ENCODE data around the gene CHRM1. TPM values are rescaled to one million over a fixed set of nuclear protein-coding genes. Genes with fewer than 3 reads are reported as not detected.

The CHRM1 gene
- total RNA-seq, 2 donors from 2014 or later: not detected

Other genes with a start within 250 kb of the CHRM1 start
- gene UQCC3, start 249.7 kb downstream of the CHRM1 start, total RNA-seq: 1 to 10 TPM; 2.5 to 2.7 TPM
- 10 to 100 TPM; 27.0 to 28.5 TPM for gene LBHD1, start 249.1 kb downstream of the CHRM1 start, total RNA-seq
- gene UBXN1, start 242.3 kb downstream of the CHRM1 start, total RNA-seq: 10 to 100 TPM; 70.7 to 93.4 TPM
- gene LRRN4CL, start 231.8 kb downstream of the CHRM1 start, total RNA-seq: under 1 TPM; 0.45 to 0.56 TPM
- gene BSCL2, start 213.9 kb downstream of the CHRM1 start, total RNA-seq: 10 to 100 TPM; 31.1 to 39.2 TPM
- gene GNG3, start 213.7 kb downstream of the CHRM1 start, total RNA-seq: not detected
- 10 to 100 TPM; 54.0 to 60.1 TPM for gene HNRNPUL2, start 193.9 kb downstream of the CHRM1 start, total RNA-seq
- 10 to 100 TPM; 49.9 to 56.2 TPM for gene TTC9C, start 192.9 kb downstream of the CHRM1 start, total RNA-seq
- gene ZBTB3, start 167.2 kb downstream of the CHRM1 start, total RNA-seq: 10 to 100 TPM; 12.8 to 13.9 TPM
- gene POLR2G, start 159.8 kb downstream of the CHRM1 start, total RNA-seq: 100 to 1,000 TPM in 1 of 2 donors, 10 to 100 TPM in 1; 92.0 to 114 TPM
- gene TAF6L, start 150.0 kb downstream of the CHRM1 start, total RNA-seq: 10 to 100 TPM; 14.1 to 27.5 TPM
- gene TMEM179B, start 134.0 kb downstream of the CHRM1 start, total RNA-seq: 10 to 100 TPM; 18.6 to 20.9 TPM
- 10 to 100 TPM in 1 of 2 donors, 1 to 10 TPM in 1; 6.2 to 16.2 TPM for gene TMEM223, start 129.4 kb downstream of the CHRM1 start, total RNA-seq
- gene NXF1, start 115.9 kb downstream of the CHRM1 start, total RNA-seq: 100 to 1,000 TPM in 1 of 2 donors, 10 to 100 TPM in 1; 85.8 to 115 TPM
- gene STX5, start 89.3 kb downstream of the CHRM1 start, total RNA-seq: 10 to 100 TPM; 23.4 to 32.0 TPM
- gene TEX54, start 88.5 kb downstream of the CHRM1 start, total RNA-seq: under 1 TPM; 0.82 TPM
- gene WDR74, start 81.8 kb downstream of the CHRM1 start, total RNA-seq: 100 to 1,000 TPM in 1 of 2 donors, 10 to 100 TPM in 1; 70.3 to 104 TPM
- 100 to 1,000 TPM; 176 to 287 TPM for gene SLC3A2, start 40.5 kb downstream of the CHRM1 start, total RNA-seq
- not detected for gene SLC22A6, start 63.6 kb upstream of the CHRM1 start, total RNA-seq
- not detected for gene SLC22A8, start 94.5 kb upstream of the CHRM1 start, total RNA-seq
- not detected for gene SLC22A24, start 222.9 kb upstream of the CHRM1 start, total RNA-seq